Measurements from ENCODE around the gene ANXA6.

ANXA6 gene

GRCh38 chr5:151089726-151090125 is 67.9 kb downstream of the ANXA6 start:
- TF ChIP-seq CTCF (IDR thresholded peaks at IDR 0.05), result no peak
- DNase-seq, result no peak
- H3K27me3 ChIP-seq, result no peaks in the 10 kb centered on the region
- H3K9me3 ChIP-seq, result no peaks in the 10 kb centered on the region
- H3K4me1 ChIP-seq, result peaks cover 5 to 47% (median 42%) of the 10 kb centered on the region in 4 donors
- H3K36me3 ChIP-seq, result no peaks in the 10 kb centered on the region
- no peak overlapping the region for H3K27ac ChIP-seq
- intact Hi-C loops (cut with DNase I; ENCODE audit: low total_unique reads), result no loop called here
- no peak overlapping the region for H3K4me3 ChIP-seq

DNA sequence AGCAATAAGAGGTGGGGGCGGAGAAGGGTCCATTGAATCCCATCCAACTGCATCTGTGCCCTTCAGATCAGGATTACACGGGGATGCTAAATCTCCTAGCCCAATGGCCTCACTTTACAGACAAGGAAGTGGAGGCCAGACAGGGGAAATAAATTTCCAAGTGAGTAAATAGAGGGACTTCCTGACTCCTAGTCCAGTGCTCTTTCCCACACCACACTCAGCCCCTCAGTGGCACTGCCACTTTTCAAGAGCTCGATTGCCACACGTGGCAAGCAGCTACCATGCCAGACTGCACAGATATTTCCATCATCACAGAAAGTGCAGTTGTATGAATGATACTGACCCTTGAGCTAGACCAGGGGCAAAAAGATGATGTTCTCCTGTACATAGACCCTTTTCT is 68.6 kb downstream of the ANXA6 start:
- Histone ChIP-seq H3K36me3 (no peaks in the 10 kb centered on the region), H3K9me3 (no peaks in the 10 kb centered on the region), H3K4me3 (no peak overlapping the region), H3K4me1 (peaks cover 4 to 41% (median 35%) of the 10 kb centered on the region in 4 donors), H3K27ac (no peak overlapping the region), H3K27me3 (no peaks in the 10 kb centered on the region)
- TF ChIP-seq CTCF (IDR thresholded peaks at IDR 0.05), result no peak
- no peak for DNase-seq
- intact Hi-C loops (cut with DNase I; ENCODE audit: low total_unique reads), result no loop called here

DNA sequence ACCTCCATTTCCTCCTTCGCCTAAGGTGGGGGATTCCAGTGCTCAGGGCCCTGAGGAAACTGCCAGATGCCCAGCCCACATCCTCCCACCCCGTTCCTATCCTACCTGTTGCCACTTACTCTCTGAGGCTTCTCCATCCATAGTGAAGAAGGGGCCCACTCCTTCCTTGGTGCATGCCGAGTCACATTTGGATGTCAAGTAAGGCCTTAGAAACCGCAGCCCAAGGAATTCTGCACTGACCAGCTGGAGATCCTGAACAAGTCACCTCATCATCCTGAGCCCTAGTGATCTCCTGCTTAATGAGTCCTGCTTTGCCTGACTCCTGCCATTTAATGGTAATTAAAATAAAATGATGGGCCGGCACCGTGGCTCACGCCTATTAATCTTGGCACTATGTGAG is 70.1 kb downstream of the ANXA6 start:
- H3K27ac ChIP-seq, result peak overlapping the region in 1 of 2 donors; percentile 57
- TF ChIP-seq CTCF (IDR thresholded peaks at IDR 0.05), result no peak
- no peaks in the 10 kb centered on the region for H3K9me3 ChIP-seq
- H3K27me3 ChIP-seq, result no peaks in the 10 kb centered on the region
- no peaks in the 10 kb centered on the region for H3K36me3 ChIP-seq
- no peak overlapping the region for H3K4me3 ChIP-seq
- H3K4me1 ChIP-seq, result peaks cover 0 to 36% (median 23%) of the 10 kb centered on the region in 4 donors
- DNase-seq, result no peak
- intact Hi-C loops (cut with DNase I; ENCODE audit: low total_unique reads), result no loop called here

GRCh38 chr5:151086905-151087360 is 70.6 kb downstream of the ANXA6 start:
- no peak overlapping the region for H3K4me3 ChIP-seq
- H3K27me3 ChIP-seq, result no peaks in the 10 kb centered on the region
- H3K36me3 ChIP-seq, result no peaks in the 10 kb centered on the region
- peaks cover 0 to 42% (median 29%) of the 10 kb centered on the region in 4 donors for H3K4me1 ChIP-seq
- no peak for TF ChIP-seq CTCF (IDR thresholded peaks at IDR 0.05)
- peak overlapping the region; percentile 32 to 57 for H3K27ac ChIP-seq
- DNase-seq, result no peak
- no peaks in the 10 kb centered on the region for H3K9me3 ChIP-seq
- intact Hi-C loops (cut with DNase I; ENCODE audit: low total_unique reads), result no loop called here

DNA sequence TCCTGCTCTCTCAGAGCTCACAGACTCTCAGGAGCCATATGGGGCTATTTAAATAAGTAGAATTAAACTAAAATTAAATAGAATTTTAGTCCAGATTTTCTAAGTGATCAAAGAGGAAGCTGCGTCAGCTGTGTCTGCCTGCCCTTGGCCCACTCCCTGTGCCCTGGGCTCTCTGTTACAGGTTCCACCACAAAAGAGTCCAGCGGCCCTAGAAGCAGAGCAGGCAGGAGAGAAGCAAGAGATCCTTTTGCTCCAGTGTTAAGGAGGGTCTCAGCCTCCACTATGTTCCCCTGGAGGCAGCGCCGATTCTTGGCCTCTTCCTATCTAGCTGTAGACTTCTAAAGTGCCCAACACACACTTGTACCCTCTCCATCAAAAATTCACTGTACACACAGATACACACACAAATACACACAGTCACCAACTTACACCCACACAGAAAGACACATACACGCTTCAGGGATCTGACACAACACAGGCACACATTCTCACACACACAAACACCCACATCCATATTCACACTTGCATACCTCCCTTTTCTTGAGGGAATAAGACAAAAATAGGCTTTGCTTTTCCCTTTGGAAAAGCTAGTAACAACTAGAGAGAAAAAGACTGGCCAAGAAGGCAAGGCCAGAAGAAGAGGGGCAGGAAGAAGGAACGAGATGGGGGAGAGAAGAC is 71.2 kb downstream of the ANXA6 start:
- no peak overlapping the region for H3K4me3 ChIP-seq
- H3K36me3 ChIP-seq, result no peaks in the 10 kb centered on the region
- intact Hi-C loops (cut with DNase I; ENCODE audit: low total_unique reads), result no loop called here
- H3K27me3 ChIP-seq, result no peaks in the 10 kb centered on the region
- peak overlapping the region; percentile 57 to 63 for H3K27ac ChIP-seq
- no peak for DNase-seq
- TF ChIP-seq CTCF (IDR thresholded peaks at IDR 0.05), result no peak
- H3K9me3 ChIP-seq, result no peaks in the 10 kb centered on the region
- H3K4me1 ChIP-seq, result peaks cover 0 to 44% (median 34%) of the 10 kb centered on the region in 4 donors

Data from tibial artery (tissue), 4 donors.